Loucy (cell line): ENCODE results near the gene IMPG2.

ENCODE experiments used
- CTCF ChIP-seq: fragments of 200-600 bp; sonication (generic); conservative IDR thresholded peaks from 2 replicates; pipeline ENCODE4 v1.5.1; 2014; ENCODE audit warnings: mild to moderate bottlenecking, antibody characterized with exemption, low read length
- EZH2phosphoT487 ChIP-seq: fragments of 200-600 bp; IDR thresholded peaks from 2 replicates; pipeline ENCODE4 v1.6.1; 2018; ENCODE audit warnings: antibody characterized with exemption, mild to moderate bottlenecking, moderate library complexity, borderline replicate concordance

DNA sequence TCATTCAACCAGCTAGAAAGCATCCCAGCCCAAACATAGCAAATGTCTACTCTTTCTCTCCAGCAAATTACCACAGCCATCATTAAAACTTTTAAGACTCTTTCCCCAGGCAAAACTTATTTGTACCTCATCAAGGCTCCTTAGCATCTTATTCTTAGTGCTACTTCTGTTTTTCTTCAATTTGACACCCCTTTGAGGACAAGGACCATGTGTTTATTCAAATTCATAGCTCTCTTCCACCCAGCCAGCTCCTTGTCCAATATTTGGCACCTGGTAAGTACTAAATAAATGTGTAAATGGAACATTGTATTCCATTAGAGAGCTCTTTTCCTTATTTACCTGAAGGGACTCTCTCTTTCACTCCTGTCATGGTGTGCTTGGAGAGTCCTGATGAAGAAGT, 89.8 kb downstream of the IMPG2 start:
- TF ChIP-seq CTCF (no peak), EZH2phosphoT487 (no peak)
